RWPE1 (cell line): Measurements from ENCODE around the gene CNTNAP2.

Experiments
- CTCF ChIA-PET: fragments of 350-600 bp; sonication (Branson Sonifier 250); formaldehyde crosslinking; extraction: SDS; loops from one replicate; lab custom pipeline; 2021; lab: Yijun Ruan, JAX
- POLR2A ChIA-PET: fragments of 400-600 bp; formaldehyde crosslinking; extraction: SDS; loops from one replicate; lab custom pipeline; 2020; ENCODE audit warnings: antibody characterized with exemption; ENCODE audit not compliant: low non-redundant PET; lab: Yijun Ruan, JAX
- DNase-seq: peaks from one replicate; pipeline ENCODE4 v3.0.0; 2012; ENCODE audit warnings: low spot score
- H3K27ac ChIP-seq: fragments of 450-650 bp; 2 replicates; pipeline ENCODE4 v1.5.1; 2017
- TF ChIP-seq, protein P1 (sequence below): fragments of 450-650 bp; conservative IDR thresholded peaks from 2 replicates; pipeline ENCODE4 v1.5.1; 2017; ENCODE audit warnings: low read depth, mild to moderate bottlenecking

The CNTNAP2 gene

GRCh38 chr7:148021507-148022045, 1905.0 kb downstream of the CNTNAP2 start:
- CTCF ChIA-PET: interaction anchor here (0.7 kb wide), 1 partner anchor 771 kb away, joined by 5 read pairs; no protein-coding TSS in a partner anchor
- TF ChIP-seq, protein P1, sequence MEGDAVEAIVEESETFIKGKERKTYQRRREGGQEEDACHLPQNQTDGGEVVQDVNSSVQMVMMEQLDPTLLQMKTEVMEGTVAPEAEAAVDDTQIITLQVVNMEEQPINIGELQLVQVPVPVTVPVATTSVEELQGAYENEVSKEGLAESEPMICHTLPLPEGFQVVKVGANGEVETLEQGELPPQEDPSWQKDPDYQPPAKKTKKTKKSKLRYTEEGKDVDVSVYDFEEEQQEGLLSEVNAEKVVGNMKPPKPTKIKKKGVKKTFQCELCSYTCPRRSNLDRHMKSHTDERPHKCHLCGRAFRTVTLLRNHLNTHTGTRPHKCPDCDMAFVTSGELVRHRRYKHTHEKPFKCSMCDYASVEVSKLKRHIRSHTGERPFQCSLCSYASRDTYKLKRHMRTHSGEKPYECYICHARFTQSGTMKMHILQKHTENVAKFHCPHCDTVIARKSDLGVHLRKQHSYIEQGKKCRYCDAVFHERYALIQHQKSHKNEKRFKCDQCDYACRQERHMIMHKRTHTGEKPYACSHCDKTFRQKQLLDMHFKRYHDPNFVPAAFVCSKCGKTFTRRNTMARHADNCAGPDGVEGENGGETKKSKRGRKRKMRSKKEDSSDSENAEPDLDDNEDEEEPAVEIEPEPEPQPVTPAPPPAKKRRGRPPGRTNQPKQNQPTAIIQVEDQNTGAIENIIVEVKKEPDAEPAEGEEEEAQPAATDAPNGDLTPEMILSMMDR: no peak
- no peak for DNase-seq
- H3K27ac ChIP-seq: no peak overlapping the region
- POLR2A ChIA-PET: no interaction called here

- no peak for DNase-seq
- TF ChIP-seq, protein P1: no peak
- CTCF ChIA-PET: no interaction called here
- POLR2A ChIA-PET: no interaction called here
- no peak overlapping the region for H3K27ac ChIP-seq
Measured at GRCh38 chr7:148022832-148023231, 1906.2 kb downstream of the CNTNAP2 start.

DNA sequence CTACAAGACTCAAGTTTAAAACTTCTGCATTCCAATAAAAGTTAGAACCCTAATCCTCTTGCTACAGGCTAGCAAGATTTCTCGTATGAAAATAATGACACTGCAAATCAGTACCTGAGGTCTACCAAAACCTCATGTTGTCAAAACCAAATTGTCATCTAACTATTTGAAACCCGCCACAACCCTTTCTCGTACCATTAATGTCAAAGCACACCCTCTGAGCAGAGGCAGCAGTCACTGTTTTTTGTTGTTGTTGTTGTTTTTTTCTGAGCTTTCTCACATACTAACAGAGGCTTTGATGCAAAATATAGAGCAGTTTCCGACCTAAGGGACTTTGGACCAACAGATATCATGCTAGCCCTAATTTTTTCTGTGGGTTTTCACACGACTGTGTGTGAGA, 1910.1 kb downstream of the CNTNAP2 start:
- CTCF ChIA-PET: no interaction called here

GRCh38 chr7:148028165-148028564, 1911.6 kb downstream of the CNTNAP2 start:
- TF ChIP-seq, protein P1: no peak
- ChIA-PET CTCF (no interaction called here), POLR2A (no interaction called here)
- DNase-seq: no peak
- no peak overlapping the region for H3K27ac ChIP-seq

More for the DNA sequence above, 1910.1 kb downstream of the CNTNAP2 start:
- TF ChIP-seq, protein P1: no peak
- H3K27ac ChIP-seq: no peak overlapping the region
- POLR2A ChIA-PET: no interaction called here
- DNase-seq: no peak

DNA sequence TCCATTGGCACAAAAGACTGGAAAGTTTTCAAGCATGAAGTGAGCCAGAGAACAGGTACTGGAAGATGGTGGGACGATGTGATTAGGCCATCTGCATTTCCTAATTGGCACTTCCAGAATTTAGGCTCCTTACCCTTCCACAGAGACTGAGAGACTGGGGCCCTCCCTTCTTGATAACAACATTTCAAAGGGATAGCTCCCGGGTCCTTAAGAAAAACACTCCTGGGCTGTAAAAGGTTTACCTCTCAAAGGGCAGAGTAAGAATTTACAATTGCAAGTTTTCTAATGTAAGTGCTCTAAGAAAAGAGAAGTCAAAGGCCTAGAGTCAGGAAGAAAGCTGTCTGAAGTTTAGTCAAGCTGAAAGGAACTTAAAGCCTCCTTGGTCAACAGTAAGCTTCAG, 1914.4 kb downstream of the CNTNAP2 start:
- DNase-seq: no peak
- TF ChIP-seq, protein P1: no peak
- CTCF ChIA-PET: no interaction called here
- H3K27ac ChIP-seq: no peak overlapping the region
- POLR2A ChIA-PET: no interaction called here

- H3K27ac ChIP-seq: no peak overlapping the region
- no peak for DNase-seq
- ChIA-PET POLR2A (no interaction called here), CTCF (no interaction called here)
- TF ChIP-seq, protein P1: no peak
Measured at GRCh38 chr7:148031811-148032210, 1915.2 kb downstream of the CNTNAP2 start.
